GM21360 (cell line): ENCODE results near the gene TCEA2.

Experiments
- ATAC-seq: cut with Tn5 transposase; IDR thresholded peaks from one replicate; pipeline ENCODE4 v1.9.1; 2021; ENCODE audit warnings: mild to moderate bottlenecking, moderate library complexity; ENCODE audit not compliant: unreplicated experiment

The TCEA2 gene

GRCh38 chr20:64035066-64035932 lies 27.7 kb upstream of the TCEA2 start:
- ATAC-seq: no peak

GRCh38 chr20:64035933-64036345 lies 27.1 kb upstream of the TCEA2 start, which contains the start of gene C20orf204:
C20orf204 (plus strand) TSS chr20:64036182; CDS start chr20:64036324, 142 bp downstream.
- no peak for ATAC-seq

DNA sequence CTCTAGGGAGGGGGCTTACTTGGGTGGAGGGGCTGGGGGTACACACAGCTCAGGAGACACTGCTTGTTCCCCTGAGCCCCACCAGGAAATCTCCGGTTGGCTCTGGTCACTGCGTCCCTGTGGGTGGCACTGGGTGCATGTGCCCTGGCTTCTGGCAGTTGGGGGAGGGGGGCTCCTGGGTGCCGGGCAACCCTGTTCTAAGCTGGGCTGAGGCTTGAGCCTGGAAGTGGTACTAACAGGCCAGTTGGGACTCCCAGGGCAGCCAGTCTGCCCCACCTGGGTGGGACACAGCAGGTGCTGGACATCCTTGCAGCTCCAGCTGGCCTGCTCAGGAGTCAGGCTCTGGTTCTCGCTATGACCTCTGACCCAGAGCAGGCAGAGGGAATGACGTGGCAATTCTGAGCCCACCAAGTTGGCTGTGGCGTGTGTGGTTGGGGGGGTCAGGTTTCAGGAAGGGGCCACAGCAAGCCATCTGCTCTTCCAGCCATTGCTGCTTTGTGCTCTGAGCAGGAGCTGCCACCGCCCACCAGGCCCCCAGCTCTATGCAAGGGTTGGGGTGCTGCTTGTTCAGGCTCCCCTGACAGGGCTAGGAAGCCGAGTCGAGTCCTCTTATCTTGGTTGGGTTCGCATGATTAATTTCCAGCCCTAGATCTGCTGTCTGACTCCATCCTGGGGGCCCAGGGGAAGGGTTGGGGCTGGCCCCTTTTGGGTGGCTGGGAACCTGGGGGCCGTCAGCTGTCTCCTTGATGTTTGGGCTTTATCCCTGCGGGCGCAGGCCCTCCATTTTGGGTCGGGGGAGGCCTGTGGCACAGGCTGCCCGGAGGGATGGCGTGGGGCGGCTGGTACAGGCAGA lies 26.4 kb upstream of the TCEA2 start:
- no peak for ATAC-seq

- ATAC-seq: no peak
Measured at GRCh38 chr20:64037199-64037497, 25.9 kb upstream of the TCEA2 start.

GRCh38 chr20:64037498-64038213 lies 25.3 kb upstream of the TCEA2 start:
- no peak for ATAC-seq

DNA sequence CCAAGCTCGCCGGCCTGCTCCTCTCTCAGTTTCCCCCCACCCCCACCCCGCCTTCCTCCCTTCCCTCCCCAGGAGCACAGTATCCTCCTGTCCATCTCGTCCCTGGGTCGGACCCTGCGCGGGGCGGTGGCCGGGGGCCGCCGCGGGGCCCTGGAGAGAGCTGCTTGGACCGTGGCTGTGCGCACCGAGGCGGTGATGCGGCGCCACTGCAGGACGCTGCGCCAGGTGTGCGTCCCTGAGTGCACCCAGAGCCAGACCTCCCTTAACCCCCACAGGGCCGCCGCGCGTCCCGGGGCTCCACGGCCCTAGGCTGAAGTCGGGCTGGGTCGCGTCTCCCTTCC lies 24.8 kb upstream of the TCEA2 start:
- peak; percentile 22 for ATAC-seq

- peak; percentile 40 for ATAC-seq
Measured at GRCh38 chr20:64038565-64039292, 24.3 kb upstream of the TCEA2 start.

DNA sequence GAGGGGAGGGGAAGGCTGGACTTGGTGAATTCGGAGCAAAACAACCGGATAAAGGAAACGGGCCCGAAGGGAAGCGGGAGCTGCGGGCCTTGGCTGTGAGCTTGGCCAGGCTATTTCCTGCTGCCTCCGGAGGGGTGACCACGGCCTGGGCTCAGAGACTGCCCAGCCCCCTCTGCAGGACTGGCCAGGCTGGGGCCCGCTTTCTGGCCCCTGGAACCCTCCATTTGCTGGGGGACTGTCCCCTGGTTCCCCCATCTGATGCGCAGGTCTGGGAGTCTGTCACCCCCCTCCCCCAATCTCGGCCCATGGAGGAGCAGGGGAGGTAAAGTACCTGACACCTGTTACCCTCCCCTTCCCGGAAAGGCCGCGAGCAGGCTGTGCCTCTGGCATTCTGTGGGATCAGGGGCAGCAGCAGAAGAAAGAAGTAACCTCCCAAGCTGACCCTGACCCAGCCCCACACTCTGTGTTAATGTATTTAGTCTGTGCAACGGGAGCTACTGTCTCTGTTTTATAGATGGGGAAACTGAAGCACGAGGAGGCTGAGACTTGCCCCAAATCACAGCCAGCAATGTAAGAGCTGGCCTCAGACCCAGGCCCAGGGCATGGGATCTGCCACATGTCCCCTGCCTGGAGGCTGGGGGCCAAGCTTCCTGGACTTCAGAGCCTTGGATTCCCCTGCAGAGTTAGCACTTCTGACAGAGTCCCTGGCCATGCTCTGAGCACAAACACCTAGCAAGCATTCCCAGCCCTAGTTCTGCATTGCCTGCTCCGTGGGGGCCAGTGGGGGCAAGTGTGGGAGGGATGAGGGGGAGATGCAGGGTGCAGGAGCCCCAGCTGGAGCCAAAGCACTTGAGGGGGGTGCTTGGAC lies 23.5 kb upstream of the TCEA2 start:
- no peak for ATAC-seq

- no peak for ATAC-seq
Measured at GRCh38 chr20:64040231-64041039, 22.6 kb upstream of the TCEA2 start.

DNA sequence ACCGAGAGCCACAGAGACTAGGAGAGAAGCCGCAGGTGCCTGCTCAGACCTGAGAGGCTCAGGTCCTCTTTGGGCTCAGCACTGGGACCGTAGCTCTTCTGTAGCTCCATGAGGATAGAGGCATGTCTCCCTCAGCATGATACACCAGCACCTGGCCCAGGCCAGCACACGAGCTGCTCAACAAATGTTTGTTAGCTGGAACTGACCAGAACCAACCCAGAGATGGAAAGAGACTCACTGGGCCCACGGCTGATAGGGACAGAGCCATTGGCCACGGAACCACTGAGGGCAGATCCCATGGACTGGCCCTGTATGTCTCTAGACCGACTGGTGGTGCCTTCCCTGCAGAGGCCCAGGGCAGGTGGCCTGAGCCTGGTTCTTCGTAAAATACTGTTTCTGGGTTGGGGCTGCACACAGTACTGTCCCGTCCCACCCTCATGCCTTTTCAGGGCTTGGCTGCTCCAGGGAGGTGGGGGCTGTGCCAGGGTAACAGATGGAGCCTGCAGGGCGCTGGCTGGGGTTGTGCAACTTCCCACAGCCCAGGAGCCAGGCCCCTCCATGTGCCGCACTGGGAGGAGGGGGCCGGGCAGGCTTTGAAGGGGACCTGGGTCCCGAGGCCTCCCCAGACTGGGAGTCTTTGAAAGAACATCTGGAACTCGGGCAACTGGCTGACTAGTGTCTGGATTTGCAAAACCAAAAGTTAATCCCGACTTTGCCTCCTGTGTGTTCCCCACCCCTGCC lies 21.8 kb upstream of the TCEA2 start:
- ATAC-seq: no peak

GRCh38 chr20:64041781-64042053 lies 21.3 kb upstream of the TCEA2 start:
- no peak for ATAC-seq

GRCh38 chr20:64042054-64042781 lies 20.8 kb upstream of the TCEA2 start:
- no peak for ATAC-seq

GRCh38 chr20:64043768-64044167 lies 19.2 kb upstream of the TCEA2 start:
- no peak for ATAC-seq

DNA sequence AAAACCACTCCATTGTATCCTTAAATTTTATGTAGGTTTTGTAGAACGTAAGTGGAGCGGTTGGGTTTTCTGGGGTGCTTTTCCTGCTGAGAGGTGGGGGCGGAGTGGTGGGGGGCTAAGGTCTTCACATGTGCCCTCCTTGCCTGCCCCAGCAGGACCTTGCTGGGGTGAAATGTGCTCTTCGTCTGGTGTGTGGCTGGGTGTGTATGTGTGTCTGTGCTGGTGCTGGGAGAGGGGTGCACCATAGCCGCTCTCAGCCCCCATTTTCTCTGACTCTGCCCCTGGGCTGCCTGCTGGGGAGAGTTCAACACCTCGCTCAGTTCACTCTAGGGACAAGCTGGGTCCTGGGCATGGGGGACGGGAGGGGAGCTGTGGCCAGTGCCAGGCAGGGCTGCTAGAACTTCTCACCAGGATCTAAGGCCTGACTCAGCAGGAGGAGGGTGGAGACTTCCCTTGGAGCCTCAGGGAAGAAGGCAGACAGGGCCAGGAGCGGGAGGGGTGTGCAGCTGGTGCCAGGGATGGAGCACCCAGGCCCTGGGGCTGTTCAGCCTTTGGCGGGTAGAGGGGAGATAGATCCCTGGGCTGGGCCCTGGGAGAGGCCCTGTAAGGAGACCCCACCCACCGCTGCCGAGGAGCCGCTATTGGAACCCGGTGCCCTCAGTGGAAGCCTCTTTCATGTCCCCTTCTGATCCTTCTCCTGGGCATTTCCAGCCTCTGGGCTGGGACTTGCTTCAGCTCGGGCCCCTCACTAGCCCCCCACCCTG lies 18.3 kb upstream of the TCEA2 start:
- ATAC-seq: no peak

- ATAC-seq: no peak
Measured at GRCh38 chr20:64045346-64046011, 17.5 kb upstream of the TCEA2 start.

DNA sequence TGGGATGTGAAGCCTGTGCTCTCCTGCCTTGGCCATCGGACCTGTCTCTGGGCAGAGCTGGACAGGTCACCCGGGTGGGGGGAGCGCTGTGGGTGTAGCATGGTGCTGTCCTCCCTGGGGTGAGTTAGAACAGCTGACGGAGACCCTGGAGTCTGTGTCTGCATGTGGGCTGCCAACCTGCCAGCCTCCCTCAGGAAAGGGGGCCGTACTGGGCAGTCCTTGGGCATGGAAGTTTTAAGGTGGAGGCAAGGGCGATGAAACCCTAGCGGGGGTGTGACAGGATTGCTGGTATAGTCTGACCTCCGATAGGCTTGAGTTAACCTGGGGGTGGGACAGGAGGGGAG lies 16.0 kb upstream of the TCEA2 start:
- ATAC-seq: no peak

DNA sequence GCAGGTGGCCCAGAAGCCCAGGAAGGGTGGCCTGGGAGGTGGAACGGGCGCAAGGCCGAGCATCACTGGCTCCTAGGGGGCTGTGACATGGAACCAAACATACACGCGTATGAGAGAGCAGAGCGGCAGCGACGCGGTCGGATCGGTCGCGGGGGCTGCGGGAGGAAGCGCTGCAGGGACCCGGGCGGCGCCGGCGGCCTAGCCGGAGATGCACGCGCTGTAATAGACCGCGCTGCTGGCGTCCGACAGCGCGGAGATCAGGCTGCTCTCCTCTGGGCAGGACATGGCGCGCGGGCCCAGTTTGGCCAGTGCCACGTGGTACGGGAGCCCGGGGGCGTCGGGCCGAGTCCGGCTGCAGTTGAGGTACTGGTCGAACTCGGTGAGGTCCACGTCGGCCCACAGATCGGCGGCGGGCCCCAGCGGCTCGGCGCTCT lies 15.0 kb upstream of the TCEA2 start:
- no peak for ATAC-seq
